SJCRH30 (cell line): ENCODE measurements around the gene PYGO1. TPM values are rescaled to one million over a fixed set of nuclear protein-coding genes. Genes with fewer than 3 reads are reported as not detected.
"Not testable (repeated sequence)": the region's sequence is repeated elsewhere in the genome, so short reads cannot be mapped to it uniquely, and the experiment has no call there.

Experiments
- DNase-seq, 2 experiments: peaks; one replicate each; pipeline ENCODE4 v3.0.0-alpha.2; 2015 to 2020
- H3K27ac ChIP-seq: fragments of 250-450 bp; sonication (Bioruptor Pico); 2 replicates; pipeline ENCODE4 v1.5.1; 2020; ENCODE audit warnings: mild to moderate bottlenecking, moderate library complexity
- H3K27me3 ChIP-seq: fragments of 250-450 bp; sonication (Bioruptor Pico); 2 replicates; pipeline ENCODE4 v1.5.1; 2020; ENCODE audit warnings: mild to moderate bottlenecking, moderate library complexity
- H3K36me3 ChIP-seq: fragments of 250-450 bp; sonication (Bioruptor Pico); 2 replicates; pipeline ENCODE4 v1.5.1; 2020; ENCODE audit warnings: mild to moderate bottlenecking, moderate library complexity
- H3K4me1 ChIP-seq: fragments of 250-450 bp; sonication (Bioruptor Pico); 2 replicates; pipeline ENCODE4 v1.5.1; 2020; ENCODE audit warnings: mild to moderate bottlenecking, moderate library complexity
- H3K4me3 ChIP-seq: fragments of 250-450 bp; sonication (Bioruptor Pico); 2 replicates; pipeline ENCODE4 v1.5.1; 2020; ENCODE audit warnings: mild to moderate bottlenecking, moderate library complexity
- H3K9me3 ChIP-seq: fragments of 250-450 bp; sonication (Bioruptor Pico); replicated peaks from 2 replicates; pipeline ENCODE4 v1.5.1; 2020; ENCODE audit warnings: mild to moderate bottlenecking, moderate library complexity
- total RNA-seq: library from RNA; depleted of rRNA; stranded (reverse); fragments of >200 nt; shearing (Covaris generic); gene quantifications from 2 replicates; pipeline ENCODE4 v1.2.3, GENCODE V29; 2014

The PYGO1 gene
- total RNA-seq, 1 experiment from 2014 or later = 24.3 TPM

- Histone ChIP-seq H3K27ac (no peak overlapping the region), H3K27me3 (no peaks in the 10 kb centered on the region), H3K36me3 (no peaks in the 10 kb centered on the region), H3K4me3 (no peak overlapping the region), H3K9me3 (no peaks in the 10 kb centered on the region), H3K4me1 (no peaks in the 10 kb centered on the region)
- no peak for DNase-seq
Measured at GRCh38 chr15:55535436-55535835, 52.7 kb downstream of the PYGO1 start.

- H3K27me3 ChIP-seq = no peaks in the 10 kb centered on the region
- no peak overlapping the region for H3K4me3 ChIP-seq
- no peaks in the 10 kb centered on the region for H3K36me3 ChIP-seq
- no peak overlapping the region for H3K27ac ChIP-seq
- no peaks in the 10 kb centered on the region for H3K9me3 ChIP-seq
- DNase-seq = no peak
- no peaks in the 10 kb centered on the region for H3K4me1 ChIP-seq
Measured at GRCh38 chr15:55532944-55533343, 55.2 kb downstream of the PYGO1 start.

- H3K36me3 ChIP-seq = no peaks in the 10 kb centered on the region
- no peak overlapping the region for H3K4me3 ChIP-seq
- DNase-seq = peak in 1 of 2 experiments; percentile 20
- H3K4me1 ChIP-seq = 0 out of 2 replicates have a peak, but pooled peaks cover 3% of the 10 kb centered on the region
- no peaks in the 10 kb centered on the region for H3K27me3 ChIP-seq
- no peaks in the 10 kb centered on the region for H3K9me3 ChIP-seq
- no peak overlapping the region for H3K27ac ChIP-seq
Measured at GRCh38 chr15:55530861-55531313, 57.3 kb downstream of the PYGO1 start.

DNA sequence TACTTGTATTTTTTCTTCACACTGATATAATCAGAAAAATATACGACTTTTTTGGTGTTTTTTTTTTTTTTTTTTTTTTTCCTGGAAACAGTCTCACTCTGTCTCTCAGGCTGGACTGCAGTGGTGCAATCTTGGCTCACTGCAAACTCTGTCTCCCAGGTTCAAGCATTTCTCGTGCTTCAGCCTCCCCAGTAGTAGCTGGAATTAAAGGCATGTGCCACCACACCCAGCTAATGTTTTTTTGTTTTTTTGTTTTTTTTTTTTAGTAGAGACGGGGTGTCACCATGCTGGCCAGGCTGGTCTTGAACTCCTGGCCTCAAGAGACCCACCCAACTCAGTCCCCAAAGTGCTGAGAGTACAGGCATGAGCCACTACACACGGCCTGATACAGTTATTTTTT lies 59.3 kb downstream of the PYGO1 start:
- H3K4me3 ChIP-seq = no peak overlapping the region
- 0 out of 2 replicates have a peak, but pooled peaks cover 3% of the 10 kb centered on the region for H3K4me1 ChIP-seq
- H3K27me3 ChIP-seq = no peaks in the 10 kb centered on the region
- no peak for DNase-seq
- no peaks in the 10 kb centered on the region for H3K9me3 ChIP-seq
- H3K27ac ChIP-seq = no peak overlapping the region
- H3K36me3 ChIP-seq = no peaks in the 10 kb centered on the region

GRCh38 chr15:55527150-55527549 lies 61.0 kb downstream of the PYGO1 start:
- Histone ChIP-seq H3K4me3 (no peak overlapping the region), H3K4me1 (0 out of 2 replicates have a peak, but pooled peaks cover 3% of the 10 kb centered on the region), H3K36me3 (no peaks in the 10 kb centered on the region), H3K27ac (no peak overlapping the region), H3K9me3 (no peaks in the 10 kb centered on the region), H3K27me3 (no peaks in the 10 kb centered on the region)
- DNase-seq = peak in 1 of 2 experiments; percentile 11

DNA sequence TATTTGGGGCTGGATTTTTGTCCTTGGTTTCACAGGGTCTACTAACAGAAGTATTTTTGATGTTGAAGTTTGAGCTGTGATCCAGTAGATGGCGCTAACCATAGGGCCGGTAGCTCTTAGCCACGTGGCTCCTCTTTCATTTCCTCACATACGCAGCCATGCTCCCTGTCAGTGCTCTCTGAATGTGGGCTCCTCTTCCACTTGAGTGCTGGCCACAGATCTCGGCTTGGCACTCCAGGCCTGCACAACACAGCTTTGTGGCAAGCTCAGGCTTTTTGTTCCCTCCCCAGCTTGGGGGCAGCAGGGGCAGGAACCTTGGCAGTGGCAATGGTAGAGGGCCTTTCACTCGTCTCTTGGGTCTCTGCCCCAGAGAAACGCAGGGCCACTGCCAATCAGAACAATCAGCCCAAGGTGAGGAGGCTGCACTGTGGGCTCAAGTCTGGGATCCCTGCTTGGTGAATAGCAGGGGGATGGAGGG lies 61.5 kb downstream of the PYGO1 start:
- Histone ChIP-seq H3K36me3 (no peaks in the 10 kb centered on the region), H3K9me3 (no peaks in the 10 kb centered on the region), H3K27me3 (no peaks in the 10 kb centered on the region), H3K4me3 (no peak overlapping the region), H3K4me1 (0 out of 2 replicates have a peak, but pooled peaks cover 3% of the 10 kb centered on the region), H3K27ac (no peak overlapping the region)
- peak; percentile 64 to 83 for DNase-seq

DNA sequence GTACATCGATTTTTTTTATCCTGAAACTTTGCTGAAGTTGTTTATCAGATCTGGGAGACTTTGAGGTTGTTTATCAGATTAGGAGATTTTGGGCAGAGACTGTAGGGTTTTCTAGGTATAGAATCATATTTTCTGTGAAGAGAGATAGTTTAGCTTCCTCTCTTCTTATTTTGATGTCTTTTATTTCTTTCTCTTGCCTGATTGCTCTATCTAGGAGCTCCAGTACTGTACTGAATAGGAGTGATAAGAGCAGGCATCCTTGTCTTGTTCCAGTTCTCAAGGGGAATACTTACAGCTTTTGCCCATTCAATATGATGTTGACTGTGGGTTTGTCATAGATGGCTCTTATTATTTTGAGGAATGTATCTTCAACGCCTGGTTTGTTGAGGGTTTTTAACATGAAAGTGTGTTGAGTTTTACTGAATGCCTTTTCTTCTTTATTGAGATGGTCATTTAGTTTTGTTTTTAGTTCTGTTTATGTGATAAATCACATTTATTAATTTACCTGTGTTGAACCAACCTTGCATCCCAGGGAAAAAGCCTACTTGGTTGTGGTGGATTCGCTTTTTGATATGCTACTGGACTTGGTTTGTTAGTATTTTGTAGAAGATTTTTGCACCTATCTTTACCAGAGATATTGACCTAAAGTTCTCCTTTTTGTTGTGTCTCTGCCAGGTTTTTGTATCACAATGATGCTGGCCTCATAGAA lies 65.2 kb downstream of the PYGO1 start:
- no peaks in the 10 kb centered on the region for H3K9me3 ChIP-seq
- no peak overlapping the region for H3K27ac ChIP-seq
- 0 out of 2 replicates have a peak, but pooled peaks cover 3% of the 10 kb centered on the region for H3K4me1 ChIP-seq
- no peak overlapping the region for H3K4me3 ChIP-seq
- no peaks in the 10 kb centered on the region for H3K36me3 ChIP-seq
- no peak for DNase-seq
- H3K27me3 ChIP-seq = no peaks in the 10 kb centered on the region

GRCh38 chr15:55518641-55519040 lies 69.5 kb downstream of the PYGO1 start:
- no peak overlapping the region for H3K4me3 ChIP-seq
- no peaks in the 10 kb centered on the region for H3K4me1 ChIP-seq
- DNase-seq = no peak
- no peaks in the 10 kb centered on the region for H3K36me3 ChIP-seq
- H3K9me3 ChIP-seq = no peaks in the 10 kb centered on the region
- no peak overlapping the region for H3K27ac ChIP-seq
- H3K27me3 ChIP-seq = no peaks in the 10 kb centered on the region

DNA sequence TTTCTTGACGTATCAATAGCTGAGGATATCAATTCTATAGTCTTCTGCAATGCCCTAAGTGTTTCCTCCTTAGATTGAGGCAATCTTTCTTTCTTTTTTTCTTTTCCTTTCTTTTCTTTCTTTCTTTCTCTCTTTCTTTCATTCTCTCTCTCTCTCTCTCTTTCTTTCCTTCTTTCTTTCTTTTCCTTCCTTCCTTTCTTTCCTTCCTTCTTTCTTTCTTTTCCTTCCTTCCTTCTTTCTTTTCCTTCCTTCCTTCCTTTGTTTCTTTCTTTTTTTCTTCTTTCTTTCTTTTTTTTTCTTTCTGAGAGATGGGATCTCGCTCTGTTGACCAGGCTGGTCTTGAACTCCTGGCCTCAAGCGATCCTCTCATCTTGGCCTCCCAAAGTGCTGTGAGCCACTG lies 70.1 kb downstream of the PYGO1 start:
- Histone ChIP-seq H3K27me3 (no peaks in the 10 kb centered on the region), H3K4me3 (no peak overlapping the region), H3K9me3 (no peaks in the 10 kb centered on the region), H3K36me3 (no peaks in the 10 kb centered on the region), H3K27ac (no peak overlapping the region), H3K4me1 (no peaks in the 10 kb centered on the region)
- no peak for DNase-seq

GRCh38 chr15:55515991-55516776 lies 72.0 kb downstream of the PYGO1 start:
- Histone ChIP-seq H3K27ac (no peak overlapping the region), H3K36me3 (no peaks in the 10 kb centered on the region), H3K4me3 (no peak overlapping the region), H3K9me3 (no peaks in the 10 kb centered on the region), H3K27me3 (no peaks in the 10 kb centered on the region), H3K4me1 (no peaks in the 10 kb centered on the region)
- no peak for DNase-seq

- no peaks in the 10 kb centered on the region for H3K27me3 ChIP-seq
- no peaks in the 10 kb centered on the region for H3K36me3 ChIP-seq
- H3K9me3 ChIP-seq = no peaks in the 10 kb centered on the region
- H3K27ac ChIP-seq = no peak overlapping the region
- DNase-seq = no peak
- no peak overlapping the region for H3K4me3 ChIP-seq
- H3K4me1 ChIP-seq = no peaks in the 10 kb centered on the region
Measured at GRCh38 chr15:55515491-55515890, 72.7 kb downstream of the PYGO1 start.

- no peak overlapping the region for H3K4me3 ChIP-seq
- no peaks in the 10 kb centered on the region for H3K36me3 ChIP-seq
- H3K9me3 ChIP-seq = no peaks in the 10 kb centered on the region
- no peak for DNase-seq
- H3K27me3 ChIP-seq = no peaks in the 10 kb centered on the region
- H3K27ac ChIP-seq = no peak overlapping the region
- no peaks in the 10 kb centered on the region for H3K4me1 ChIP-seq
Measured at GRCh38 chr15:55514414-55514850, 73.7 kb downstream of the PYGO1 start.

DNA sequence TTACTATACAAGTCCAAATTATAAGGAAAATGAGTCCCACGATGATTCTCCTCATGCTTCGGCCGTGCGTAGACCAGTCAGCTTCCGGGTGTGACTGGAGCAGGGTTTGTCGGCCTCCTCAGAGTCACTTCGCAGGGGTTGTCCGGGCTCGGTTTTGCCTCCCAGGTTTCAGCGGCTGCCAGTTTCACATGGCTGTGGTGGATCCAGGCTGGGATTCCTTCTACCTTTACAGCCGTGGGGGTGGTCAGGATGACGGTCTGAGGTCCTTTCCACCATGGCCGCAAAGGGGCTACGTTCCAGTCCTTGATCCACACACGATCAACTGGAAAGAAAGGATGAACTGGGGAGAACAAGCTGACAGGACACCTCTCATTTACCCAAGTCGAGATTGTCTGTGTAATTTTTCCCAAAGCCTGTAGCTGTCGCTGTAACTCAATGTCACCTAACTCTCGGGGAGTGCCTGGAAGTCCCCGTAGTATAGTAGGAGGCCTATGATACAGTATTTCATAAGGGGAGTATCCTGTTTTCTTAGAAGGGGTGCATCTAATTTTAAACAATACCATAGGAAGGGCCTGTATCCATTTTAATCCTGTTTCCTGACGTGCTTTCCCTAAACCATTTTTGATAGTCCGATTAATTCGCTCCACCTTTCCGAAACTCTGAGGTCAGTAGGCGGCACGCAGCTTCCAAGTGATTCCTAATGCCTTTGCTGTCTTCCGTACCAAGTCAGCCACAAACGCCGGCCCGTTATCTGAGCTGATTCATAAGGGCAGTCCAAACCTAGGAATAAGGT lies 74.3 kb downstream of the PYGO1 start:
- H3K4me1 ChIP-seq, H3K36me3 ChIP-seq, H3K27me3 ChIP-seq, H3K9me3 ChIP-seq, H3K27ac ChIP-seq, H3K4me3 ChIP-seq: not testable (repeated sequence)
- DNase-seq = peak in 1 of 2 experiments; percentile 47

DNA sequence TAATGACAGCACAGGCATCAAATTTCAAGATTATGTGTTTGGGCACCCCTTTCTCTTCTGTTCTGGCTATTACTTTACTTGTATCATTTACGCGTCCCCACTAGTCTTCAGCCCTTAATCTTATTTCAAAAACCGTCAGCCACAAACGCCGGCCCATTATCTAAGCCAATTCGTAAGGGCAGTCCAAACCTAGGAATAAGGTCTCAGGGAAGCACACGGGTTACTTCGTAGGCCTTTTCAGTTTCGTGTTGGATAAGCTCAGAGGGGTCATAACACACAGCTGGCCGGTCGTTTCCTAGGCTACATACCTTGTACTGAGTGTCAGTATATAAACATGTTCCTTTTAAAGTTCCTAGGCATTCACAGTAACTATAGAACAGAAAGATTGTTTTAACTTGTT lies 75.0 kb downstream of the PYGO1 start:
- no peaks in the 10 kb centered on the region for H3K9me3 ChIP-seq
- H3K27me3 ChIP-seq = no peaks in the 10 kb centered on the region
- H3K36me3 ChIP-seq = no peaks in the 10 kb centered on the region
- DNase-seq = no peak
- H3K4me3 ChIP-seq = no peak overlapping the region
- H3K27ac ChIP-seq = no peak overlapping the region
- H3K4me1 ChIP-seq = no peaks in the 10 kb centered on the region

DNA sequence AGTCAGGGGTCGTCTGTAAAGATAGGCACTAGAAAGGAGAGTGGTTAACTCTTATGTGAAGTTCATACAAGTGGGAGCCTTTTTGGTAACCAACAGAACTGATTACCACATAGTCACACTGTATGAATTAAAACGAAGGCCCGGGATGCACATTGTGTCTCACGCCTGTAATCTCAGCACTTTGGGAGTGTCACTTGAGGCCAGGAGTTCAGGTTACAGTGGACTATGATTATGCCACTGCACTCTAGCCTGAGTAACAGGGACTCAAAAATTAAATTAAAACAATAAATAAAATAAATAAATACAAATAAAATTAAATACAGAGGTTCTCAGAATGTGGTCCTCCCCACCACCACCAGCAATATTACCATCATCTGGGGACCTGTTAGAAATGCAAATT lies 80.6 kb downstream of the PYGO1 start:
- no peaks in the 10 kb centered on the region for H3K36me3 ChIP-seq
- no peak overlapping the region for H3K27ac ChIP-seq
- no peaks in the 10 kb centered on the region for H3K9me3 ChIP-seq
- no peak overlapping the region for H3K4me3 ChIP-seq
- DNase-seq = no peak
- no peaks in the 10 kb centered on the region for H3K27me3 ChIP-seq
- no peaks in the 10 kb centered on the region for H3K4me1 ChIP-seq
